HG02642 (cell line): ENCODE data around the gene VWA5A.
"Not testable (repeated sequence)": the region's sequence is repeated elsewhere in the genome, so short reads cannot be mapped to it uniquely, and the experiment has no call there.

Source experiments
- ATAC-seq: cut with Tn5 transposase; IDR thresholded peaks from one replicate; pipeline ENCODE4 v1.9.1; 2021; ENCODE audit warnings: mild to moderate bottlenecking; ENCODE audit not compliant: unreplicated experiment, poor library complexity

The VWA5A gene

DNA sequence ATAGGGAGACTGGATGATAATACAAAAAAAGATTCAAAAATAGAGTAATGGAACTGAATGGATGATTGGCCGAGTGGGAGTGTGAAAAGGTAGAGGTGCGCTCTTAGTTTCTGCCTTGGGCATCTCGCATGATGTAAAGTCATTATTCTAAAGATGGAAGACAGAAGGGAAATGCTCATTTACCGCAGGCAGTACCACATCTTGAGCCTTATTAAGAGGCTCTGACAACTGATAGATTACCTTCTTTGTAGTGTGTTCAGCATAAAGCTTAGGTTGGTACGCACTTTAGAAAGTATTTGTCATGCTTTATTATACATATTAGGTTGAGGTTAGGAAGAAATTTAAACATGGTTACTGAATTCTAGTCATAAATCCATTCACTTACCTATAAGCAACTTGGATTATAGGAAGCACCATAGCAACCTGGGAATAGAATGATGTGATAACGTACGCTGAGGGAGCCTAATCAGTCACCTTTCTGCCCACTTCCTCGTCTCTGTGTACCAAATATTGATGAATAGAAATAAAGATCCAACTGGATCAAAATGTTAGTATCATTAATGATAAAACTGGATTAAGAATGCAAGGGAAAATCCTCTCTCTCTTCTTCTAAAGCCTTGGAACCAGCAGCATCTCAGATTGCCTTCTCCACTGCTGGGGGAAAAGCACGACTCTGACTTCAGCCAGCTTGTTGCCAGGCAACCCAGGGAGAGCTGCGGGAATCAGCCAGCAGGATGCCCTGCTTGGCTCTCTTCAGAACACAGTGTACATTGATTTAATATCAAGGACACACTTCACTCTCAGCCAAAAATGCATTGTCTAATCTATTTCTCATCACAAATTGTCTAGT is 29.0 kb upstream of the VWA5A start:
- ATAC-seq: no peak

DNA sequence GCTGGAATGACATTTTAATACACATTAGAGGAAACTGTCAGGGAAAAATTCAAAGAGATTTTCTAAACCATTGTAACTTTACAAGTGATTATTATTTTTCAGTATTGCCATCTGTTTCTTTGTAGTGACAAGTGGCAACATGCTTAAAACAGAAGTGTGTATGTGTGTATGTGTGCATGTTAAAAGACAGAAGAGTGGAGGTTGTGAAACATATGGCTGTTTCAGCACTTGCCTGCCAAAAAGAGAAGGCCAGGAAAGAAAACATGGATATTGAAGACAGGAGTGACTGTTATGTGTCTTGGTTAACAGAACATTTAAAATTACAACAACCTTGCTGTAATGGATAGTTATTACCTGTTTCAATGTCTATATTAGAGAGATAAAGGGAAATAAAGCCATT is 24.3 kb upstream of the VWA5A start:
- no peak for ATAC-seq

DNA sequence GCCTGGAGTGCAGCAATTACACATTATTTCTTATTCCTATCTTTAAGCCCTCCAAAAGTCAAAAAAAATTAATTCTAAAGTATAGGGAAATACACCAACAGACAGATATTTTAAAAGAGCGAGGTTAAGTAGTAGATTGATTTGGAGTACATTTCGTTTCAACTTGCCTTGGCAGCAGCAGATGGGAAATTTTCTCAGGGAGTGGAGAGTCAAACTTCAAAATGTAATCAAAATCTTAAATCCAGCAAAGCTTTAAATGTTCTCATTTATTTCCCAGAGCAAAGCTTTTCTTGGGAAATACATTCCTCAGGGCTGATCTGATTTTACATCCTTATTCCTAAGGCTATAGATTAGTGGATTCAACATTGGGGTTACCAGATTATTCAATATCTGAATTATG is 21.9 kb upstream of the VWA5A start:
- ATAC-seq: no peak

DNA sequence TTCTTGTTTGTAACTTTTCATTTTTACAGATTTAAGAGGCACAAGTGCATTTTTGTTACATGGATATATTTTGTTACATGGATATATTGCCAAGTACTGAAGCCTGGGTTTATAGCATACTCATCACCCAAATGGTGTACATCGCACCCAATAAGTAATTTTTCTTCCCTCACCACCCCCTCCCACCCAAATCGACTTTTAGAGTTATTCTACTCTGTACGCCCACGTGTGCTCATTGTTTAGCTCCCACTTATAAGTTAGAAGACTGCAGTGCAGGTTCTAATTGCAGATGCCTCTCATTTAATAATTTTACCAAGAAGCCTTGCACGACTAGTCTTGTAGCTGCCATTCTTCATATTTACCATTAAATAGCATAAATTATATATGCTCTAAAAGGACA is 20.5 kb upstream of the VWA5A start:
- ATAC-seq: no peak

DNA sequence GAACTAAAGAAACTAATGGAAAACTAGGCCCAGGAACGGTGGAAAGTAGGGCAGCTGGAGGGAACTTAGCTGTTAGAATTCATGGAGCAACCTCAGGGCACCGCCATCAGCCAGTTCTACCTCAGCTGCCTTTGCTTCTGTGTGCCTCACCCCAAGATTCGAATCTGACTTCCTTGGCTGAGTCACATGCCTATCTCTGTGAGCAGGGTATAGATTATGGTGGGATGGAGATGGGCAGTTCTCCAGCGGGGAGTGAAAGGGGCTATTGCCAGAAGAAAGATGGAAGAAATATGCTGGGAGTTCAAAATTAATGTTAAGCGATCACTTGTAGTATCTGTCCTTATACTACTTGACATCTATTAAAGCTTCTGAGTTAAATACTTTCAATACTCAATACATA is 18.9 kb upstream of the VWA5A start:
- no peak for ATAC-seq

DNA sequence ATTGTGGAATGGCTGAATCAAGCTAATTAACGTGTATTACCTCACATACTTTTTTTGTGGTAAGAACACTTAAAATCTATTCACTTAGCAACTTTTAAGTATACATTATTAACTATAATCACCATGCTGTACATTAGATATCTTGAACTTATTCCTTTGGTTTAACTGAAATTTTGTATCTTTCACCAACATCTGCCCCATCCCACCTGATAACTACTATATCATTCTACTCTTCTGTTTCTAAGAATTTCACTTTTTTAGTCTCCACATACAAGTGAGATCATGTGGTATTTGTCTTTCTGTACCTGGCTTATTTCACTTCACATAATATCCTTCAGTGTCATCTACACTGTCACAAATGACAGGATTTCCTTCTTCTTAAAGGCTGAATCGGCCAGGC is 17.1 kb upstream of the VWA5A start:
- ATAC-seq: no peak

DNA sequence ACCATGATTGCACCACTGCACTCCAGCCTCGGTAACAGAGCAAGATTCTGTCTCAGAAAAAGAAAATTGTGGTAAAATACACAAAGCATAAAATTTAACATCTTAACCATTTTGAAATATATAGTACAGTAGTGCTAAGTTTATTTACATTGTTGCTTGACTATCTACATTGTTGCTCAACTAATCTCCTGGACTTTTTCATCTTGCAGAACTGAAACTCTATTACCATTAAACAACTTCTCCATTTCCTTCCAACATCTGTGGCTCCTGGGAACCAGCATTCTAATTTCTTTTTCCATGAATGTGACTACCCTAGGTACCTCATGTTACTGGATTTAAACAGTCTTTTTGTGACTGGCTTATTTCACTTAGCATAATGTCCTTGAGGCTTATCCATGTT is 13.5 kb upstream of the VWA5A start:
- no peak for ATAC-seq

DNA sequence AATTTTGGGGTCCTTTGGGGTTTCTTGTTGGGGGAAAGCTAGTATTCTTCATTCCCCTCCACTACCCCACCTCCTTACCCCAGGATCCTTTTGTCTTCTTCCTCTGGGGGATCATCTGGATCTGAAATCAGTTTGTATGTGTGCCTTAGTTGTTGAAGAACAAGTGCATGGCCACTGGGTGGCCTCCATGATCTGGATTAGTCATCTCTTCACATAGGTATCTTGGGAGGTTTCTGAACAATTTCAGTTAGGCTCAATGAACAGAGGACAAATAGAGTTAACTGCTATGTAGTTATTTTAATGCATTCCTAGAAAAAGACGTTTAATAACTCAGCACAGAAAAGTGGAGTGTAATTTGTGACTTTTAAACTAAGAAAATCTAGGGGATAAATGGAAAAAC is 7.1 kb upstream of the VWA5A start:
- ATAC-seq: peak; percentile 69

DNA sequence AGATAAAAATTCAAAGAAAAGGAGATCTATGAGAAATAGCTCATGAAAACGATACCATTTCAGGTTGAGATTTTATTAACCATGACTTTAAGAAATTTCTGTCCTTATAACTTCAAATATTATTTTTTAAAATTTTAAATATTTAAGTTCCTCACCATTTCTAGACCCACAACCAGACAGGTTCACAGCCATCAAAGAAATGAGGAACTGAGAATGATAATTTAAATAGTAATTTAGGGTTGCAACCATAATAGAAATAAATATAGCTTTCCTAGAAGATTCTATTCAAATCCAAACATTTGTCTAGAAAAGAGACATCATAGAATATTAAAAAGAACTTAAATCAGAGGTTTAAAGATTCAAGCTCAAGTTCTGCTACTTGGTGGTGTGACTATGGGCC is 5.9 kb upstream of the VWA5A start:
- no peak for ATAC-seq

DNA sequence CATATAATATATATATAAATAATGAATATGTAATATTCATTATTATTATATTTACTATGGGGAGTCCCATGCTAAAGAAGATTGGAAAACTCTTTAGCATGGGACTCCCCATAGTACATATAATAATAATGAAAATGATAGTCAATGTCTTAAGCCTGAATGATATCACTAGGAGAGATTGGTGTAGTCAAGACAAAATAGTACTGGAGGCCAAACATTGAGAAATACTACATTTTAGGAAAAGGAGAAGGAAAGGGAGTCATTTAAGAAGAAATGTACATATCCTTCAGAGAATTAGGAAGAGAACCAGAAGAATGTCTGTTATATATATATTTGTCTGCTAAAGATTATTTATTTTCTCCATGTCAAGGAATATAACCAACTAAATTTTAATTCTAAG is 5.0 kb upstream of the VWA5A start:
- no peak for ATAC-seq

DNA sequence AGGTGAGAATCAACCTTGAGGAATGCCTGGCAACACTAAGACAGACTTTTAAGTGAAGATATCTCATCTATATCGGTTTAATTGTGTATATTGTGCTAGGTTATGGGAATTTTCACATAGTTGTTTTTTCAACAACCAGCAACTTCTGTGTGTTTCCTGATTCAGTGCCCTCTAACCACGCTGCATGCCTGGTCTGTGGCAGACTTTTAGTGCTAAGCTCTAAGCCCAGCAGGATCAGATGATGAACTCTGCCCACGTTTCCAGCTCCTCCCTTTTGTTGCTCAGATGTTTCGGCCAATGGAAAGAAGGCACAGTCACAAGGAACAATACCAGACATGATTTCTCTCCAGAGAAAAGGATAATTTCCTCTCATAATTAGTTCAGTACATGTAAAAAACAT is 1.4 kb upstream of the VWA5A start:
- no peak for ATAC-seq

DNA sequence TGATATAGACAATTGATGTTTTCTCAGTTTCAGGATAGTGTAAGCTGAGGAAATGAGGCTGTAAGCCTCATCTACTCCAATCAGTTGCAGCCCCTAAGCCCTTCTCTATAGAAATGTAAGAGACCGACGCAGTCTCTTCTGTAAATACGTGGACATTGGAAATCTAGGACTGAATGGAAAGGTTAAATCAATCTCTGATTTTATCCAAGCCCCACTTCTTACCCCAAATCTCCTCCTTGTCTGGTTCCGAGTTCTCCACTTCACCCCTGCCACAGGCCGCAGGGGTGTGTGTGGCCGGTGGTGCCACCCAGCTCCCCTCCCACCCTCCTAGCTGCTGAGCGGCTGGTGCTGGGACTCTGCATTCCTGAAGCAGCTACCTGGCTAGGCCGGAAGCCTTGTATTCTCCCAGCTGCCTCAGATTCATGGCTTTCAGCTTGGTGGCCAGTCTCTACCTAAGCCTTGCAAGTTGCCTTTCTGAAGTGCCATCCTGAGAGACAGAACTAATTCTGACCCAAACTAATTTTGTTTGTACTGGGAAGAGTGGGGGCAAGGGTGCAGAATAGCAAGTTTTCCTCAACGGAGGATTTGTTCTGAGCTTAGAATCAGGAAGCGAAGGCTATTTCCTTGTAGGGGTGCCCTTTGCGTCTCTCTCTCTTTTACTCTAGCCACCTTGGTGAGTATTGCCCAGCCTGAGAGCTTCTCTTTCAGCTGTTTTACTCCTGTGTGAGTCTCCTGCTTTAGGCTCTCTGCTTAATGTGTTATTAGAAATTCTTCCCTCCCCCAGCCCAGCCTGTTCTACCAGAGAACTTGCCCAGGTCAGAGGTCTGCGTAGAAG is 749 bp downstream of the VWA5A start:
- ATAC-seq: peak; percentile 34

DNA sequence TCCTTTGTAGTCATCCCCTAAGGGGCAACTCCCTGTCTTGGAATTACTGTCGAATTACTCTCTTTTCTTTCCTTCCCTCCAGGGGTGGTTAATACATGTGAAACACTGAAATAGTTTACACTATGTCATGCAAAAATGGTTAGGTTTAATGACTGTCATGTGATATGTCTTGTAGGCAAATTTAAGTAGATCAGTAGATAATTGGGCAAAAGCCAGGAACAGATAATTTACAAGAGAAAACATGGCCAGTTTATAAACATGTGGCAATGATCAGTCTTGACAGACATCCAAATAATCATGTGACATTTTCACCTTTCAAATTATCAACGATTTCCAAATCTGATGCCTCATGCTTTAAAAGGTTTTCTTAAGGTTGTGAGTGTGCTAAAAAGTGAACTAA is 3.9 kb downstream of the VWA5A start:
- ATAC-seq: no peak

DNA sequence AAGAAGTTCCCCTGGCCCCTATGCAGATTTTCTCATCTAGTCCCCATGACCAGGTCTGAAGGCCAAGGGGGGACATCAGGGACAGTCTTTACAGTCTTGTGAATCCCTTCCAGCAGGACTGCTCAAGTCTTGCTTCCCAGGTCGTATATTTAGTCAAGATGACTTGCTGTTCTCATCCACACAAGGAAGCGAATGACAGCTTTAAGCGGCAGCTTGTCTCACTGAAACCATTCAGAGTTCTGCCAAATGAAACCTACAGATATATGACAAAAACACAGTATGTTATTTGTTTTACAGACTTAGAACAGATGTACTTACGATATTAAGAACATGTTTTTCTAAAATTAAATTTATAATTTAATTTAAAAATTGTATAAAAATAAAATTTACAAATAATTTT is 5.6 kb downstream of the VWA5A start:
- ATAC-seq: no peak

DNA sequence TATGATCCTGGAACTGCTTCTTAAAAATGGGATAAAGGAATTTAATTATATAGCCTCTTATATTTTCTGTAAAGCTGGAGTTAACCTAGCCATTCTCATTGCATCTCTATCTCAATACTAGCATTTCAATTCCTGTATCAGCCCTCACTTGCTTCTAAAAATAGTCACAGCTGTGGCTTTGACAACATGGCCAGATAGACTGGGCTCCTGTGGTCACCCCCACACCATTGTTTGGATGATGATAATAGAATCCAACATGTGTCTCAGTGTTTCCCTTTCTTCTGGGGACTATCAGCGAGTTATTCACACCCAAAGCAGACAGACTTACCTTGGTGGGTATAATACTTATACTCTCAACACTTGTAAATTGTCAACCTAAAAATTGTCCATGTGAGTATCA is 6.9 kb downstream of the VWA5A start:
- no peak for ATAC-seq

DNA sequence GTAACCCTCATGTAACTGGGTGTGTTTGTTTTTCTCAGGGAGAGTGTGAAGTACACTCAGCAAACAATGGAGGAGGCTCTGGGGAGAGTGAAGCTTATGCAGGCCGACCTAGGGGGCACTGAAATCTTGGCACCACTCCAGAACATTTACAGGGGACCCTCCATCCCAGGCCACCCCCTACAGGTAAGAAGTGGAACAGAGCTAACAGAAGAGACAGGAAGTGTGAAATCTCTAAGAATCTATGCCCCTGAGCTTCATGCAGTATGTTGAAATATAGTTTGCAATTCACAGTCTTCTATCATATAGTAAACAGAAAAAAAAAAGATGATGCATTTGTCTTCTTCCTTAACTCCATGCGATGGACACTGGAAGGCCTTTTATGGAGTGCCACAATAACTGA is 8.4 kb downstream of the VWA5A start:
- ATAC-seq: no peak

DNA sequence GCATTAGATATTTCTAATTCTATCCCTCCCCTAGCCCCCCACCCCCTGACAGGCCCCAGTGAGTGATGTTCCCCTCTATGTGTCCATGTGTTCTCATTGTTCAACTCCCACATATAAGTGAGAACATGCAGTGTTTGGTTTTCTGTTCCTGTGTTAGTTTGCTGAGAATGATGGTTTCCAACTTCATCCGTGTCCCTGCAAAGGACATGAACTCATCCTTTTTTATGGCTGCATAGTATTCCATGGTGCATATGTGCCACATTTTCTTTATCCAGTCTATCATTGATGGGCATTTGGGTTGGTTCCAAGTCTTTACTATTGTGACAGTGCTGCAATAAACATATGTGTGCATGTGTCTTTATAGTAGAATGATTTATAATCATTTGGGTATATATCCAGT is 11.9 kb downstream of the VWA5A start:
- ATAC-seq: not testable (repeated sequence)

DNA sequence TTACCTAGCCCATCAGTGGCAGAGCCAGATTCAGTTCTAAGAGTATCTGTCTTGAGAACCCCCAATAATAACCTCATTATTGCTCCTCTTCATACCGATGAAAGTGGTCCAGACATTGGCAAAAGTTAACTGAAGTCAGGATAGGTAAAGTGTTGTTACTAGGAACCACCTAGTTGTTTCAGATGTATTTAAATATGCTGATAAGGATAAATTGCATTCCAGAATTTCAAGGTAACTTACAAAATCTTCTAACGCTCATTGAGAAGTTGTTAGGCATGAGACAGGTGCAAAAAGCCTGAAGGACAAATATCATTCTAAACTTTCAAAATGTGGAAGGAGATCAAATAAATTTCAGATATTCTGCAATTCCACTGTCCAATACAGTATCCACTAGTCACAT is 27.8 kb downstream of the VWA5A start:
- ATAC-seq: no peak

DNA sequence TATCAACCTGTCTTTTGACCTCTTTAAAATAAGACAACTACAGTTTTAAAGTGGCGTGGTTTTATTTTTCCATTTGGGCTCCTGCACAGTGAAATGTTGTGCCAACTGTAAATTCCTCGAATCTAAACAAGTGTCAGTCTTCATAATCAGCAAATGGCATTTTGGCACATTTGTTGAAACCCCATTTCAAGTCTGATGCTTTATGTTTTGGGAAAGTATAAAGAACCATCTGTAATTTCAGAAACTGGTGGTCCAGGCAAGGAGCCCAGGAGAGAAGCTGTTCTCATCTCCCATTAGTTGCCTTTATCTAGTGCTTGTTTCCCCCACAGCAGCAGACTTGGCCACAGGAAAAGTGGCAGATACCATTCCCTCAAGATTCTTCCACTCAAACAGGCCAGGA is 32.7 kb downstream of the VWA5A start:
- no peak for ATAC-seq

DNA sequence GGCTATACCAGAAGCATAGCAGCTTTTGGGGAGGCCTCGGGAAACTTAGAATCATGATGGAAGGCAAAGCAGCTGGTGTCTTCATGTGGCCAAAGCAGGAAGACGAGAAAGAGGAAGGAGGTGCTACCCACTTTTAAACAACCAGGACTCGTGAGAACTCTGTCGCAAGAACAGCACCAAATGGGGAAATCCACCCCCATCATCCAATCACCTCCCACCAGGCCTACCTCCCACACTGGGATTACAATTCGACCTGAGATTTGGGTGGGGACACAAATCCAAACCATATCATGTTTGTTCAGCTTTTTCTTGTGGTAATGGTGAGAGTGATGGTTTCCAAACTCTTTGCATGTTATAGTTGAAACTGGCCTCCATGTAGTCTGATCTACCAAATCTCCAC is 35.4 kb downstream of the VWA5A start:
- ATAC-seq: no peak

DNA sequence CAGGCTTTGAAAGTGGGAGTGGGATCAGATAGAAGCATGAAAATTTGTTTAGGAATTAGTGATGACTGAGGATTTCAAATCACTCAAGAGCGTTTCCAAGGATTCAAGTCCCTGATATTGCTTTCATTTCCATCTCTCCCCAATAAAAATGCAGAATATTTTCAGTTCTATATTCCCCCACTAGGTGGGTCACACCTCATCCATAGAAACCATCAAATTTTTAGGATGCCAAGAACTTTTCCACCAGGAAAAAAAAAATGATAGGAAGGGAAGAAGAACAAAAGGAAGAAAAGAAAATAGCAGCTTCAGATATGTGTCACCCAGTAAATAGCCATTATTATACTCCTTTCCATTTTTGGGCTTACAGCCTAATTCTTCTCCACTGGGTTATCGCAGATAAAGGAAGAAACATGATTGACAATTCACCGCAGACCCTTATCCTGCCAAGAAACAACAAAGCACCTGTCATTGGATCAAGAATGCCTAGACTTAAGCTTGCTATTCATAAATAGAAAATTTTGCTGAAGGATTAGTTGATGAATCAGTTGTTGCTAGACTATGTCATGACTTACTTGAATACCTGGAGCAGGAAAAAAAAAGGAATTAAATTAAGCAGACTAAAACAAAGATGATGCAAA is 37.6 kb downstream of the VWA5A start:
- no peak for ATAC-seq
